OCI-LY1 (cell line): Measurements from ENCODE around the gene EXT2.

Source experiments
- EZH2 ChIP-seq: fragments of 200-600 bp; sonication (generic), shearing (Covaris generic); IDR thresholded peaks from 2 replicates; pipeline ENCODE4 v1.8.0; 2017; ENCODE audit warnings: borderline replicate concordance, mixed run types, mild to moderate bottlenecking, antibody characterized with exemption, low read length, moderate library complexity, mixed read lengths
- TF ChIP-seq, protein P1 (sequence below): fragments of 200-600 bp; sonication (generic), shearing (Covaris generic); IDR thresholded peaks from 2 replicates; pipeline ENCODE4 v1.5.1; 2017; ENCODE audit warnings: mild to moderate bottlenecking, antibody characterized with exemption, low read length, moderate library complexity, mixed read lengths

DNA sequence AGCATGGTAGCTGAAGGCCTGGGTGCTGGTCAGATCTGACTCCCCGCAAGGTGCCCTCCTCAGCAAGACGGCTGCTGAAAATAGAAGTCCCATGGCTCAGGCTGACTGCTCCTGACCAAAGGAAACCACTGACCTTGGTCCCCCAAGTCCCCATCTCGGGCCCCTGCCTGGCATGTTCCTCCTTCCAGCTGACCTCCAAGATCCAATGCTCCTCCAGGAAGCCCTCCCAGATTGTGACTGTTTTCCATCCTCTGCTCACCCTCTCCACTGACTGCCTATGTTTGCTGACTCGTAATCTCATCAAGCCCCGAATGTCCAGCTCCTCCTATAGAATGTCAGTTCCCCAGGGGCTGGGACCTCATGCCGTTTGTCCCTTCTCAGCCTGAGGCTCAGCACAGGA lies 184.0 kb downstream of the EXT2 start:
- no peak for TF ChIP-seq EZH2
- TF ChIP-seq, protein P1, sequence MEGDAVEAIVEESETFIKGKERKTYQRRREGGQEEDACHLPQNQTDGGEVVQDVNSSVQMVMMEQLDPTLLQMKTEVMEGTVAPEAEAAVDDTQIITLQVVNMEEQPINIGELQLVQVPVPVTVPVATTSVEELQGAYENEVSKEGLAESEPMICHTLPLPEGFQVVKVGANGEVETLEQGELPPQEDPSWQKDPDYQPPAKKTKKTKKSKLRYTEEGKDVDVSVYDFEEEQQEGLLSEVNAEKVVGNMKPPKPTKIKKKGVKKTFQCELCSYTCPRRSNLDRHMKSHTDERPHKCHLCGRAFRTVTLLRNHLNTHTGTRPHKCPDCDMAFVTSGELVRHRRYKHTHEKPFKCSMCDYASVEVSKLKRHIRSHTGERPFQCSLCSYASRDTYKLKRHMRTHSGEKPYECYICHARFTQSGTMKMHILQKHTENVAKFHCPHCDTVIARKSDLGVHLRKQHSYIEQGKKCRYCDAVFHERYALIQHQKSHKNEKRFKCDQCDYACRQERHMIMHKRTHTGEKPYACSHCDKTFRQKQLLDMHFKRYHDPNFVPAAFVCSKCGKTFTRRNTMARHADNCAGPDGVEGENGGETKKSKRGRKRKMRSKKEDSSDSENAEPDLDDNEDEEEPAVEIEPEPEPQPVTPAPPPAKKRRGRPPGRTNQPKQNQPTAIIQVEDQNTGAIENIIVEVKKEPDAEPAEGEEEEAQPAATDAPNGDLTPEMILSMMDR: no peak
